BLaER1 (cell line): ENCODE data around the gene FOXO4.

Experiments
- H3K27ac ChIP-seq: shearing (Covaris generic); formaldehyde crosslinking; 2 replicates; pipeline ENCODE4 v1.8.1; 2022
- H3K27me3 ChIP-seq: shearing (Covaris generic); formaldehyde crosslinking; 2 replicates; pipeline ENCODE4 v1.8.1; 2022
- H3K36me3 ChIP-seq: shearing (Covaris generic); formaldehyde crosslinking; 2 replicates; pipeline ENCODE4 v1.8.1; 2022
- H3K4me1 ChIP-seq: shearing (Covaris generic); formaldehyde crosslinking; 2 replicates; pipeline ENCODE4 v1.8.1; 2022
- H3K4me2 ChIP-seq: shearing (Covaris generic); formaldehyde crosslinking; 2 replicates; pipeline ENCODE4 v1.8.1; 2022
- H3K4me3 ChIP-seq: shearing (Covaris generic); formaldehyde crosslinking; 2 replicates; pipeline ENCODE4 v1.8.1; 2022
- H3K9ac ChIP-seq: shearing (Covaris generic); formaldehyde crosslinking; 2 replicates; pipeline ENCODE4 v1.8.1; 2022
- H3K9me3 ChIP-seq: shearing (Covaris generic); formaldehyde crosslinking; 2 replicates; pipeline ENCODE4 v1.8.1; 2022
- H4K20me1 ChIP-seq: shearing (Covaris generic); formaldehyde crosslinking; 2 replicates; pipeline ENCODE4 v1.8.1; 2022
- Cebpa-rat ChIP-seq: shearing (Covaris generic); IDR thresholded peaks from 2 replicates; pipeline ENCODE4 v1.8.1; 2022

Gene FOXO4

DNA sequence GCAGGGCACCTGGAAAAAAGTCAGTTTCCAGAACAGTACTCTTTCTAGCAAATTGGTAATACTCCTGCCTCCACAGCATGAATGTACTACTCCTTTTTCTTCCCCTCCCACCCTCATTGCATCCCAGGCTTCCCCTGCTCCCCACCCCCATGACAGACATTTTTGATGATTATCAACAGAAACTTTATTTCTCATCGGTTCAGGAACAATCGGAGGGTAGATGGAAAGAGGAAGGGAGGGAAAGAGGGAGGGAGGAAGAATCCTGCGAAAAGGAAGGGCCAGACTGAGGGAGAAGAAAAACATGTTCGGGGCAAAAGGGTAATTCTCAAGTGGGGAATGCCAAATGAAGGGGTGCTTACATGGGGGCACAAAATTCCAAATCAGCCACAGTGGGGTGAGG is 11.6 kb downstream of the FOXO4 start:
- no peaks in the 10 kb centered on the region; the same call in 1 of the 2 replicates for H3K36me3 ChIP-seq
- peak overlapping the region; percentile 86 for H3K4me2 ChIP-seq
- H3K27ac ChIP-seq, result peak overlapping the region; percentile 78
- H4K20me1 ChIP-seq, result no peaks in the 10 kb centered on the region
- peaks cover 90% of the 10 kb centered on the region for H3K4me1 ChIP-seq
- TF ChIP-seq Cebpa-rat, result no peak
- H3K27me3 ChIP-seq, result peaks cover 84% of the 10 kb centered on the region
- H3K9me3 ChIP-seq, result no peaks in the 10 kb centered on the region
- H3K9ac ChIP-seq, result peak overlapping the region; percentile 76
- H3K4me3 ChIP-seq, result no peak overlapping the region; the same call in 1 of the 2 replicates

- Histone ChIP-seq H3K4me3 (peak overlapping the region; percentile 67), H4K20me1 (no peaks in the 10 kb centered on the region), H3K27ac (peak overlapping the region; percentile 78), H3K36me3 (no peaks in the 10 kb centered on the region; the same call in 1 of the 2 replicates), H3K4me1 (peaks cover 90% of the 10 kb centered on the region), H3K9ac (peak overlapping the region; percentile 76), H3K4me2 (peak overlapping the region; percentile 86), H3K9me3 (no peaks in the 10 kb centered on the region), H3K27me3 (peaks cover 84% of the 10 kb centered on the region)
- TF ChIP-seq Cebpa-rat, result no peak
These were observed 12.2 kb downstream of the FOXO4 start for GRCh38 chrX:71107762-71108360.

DNA sequence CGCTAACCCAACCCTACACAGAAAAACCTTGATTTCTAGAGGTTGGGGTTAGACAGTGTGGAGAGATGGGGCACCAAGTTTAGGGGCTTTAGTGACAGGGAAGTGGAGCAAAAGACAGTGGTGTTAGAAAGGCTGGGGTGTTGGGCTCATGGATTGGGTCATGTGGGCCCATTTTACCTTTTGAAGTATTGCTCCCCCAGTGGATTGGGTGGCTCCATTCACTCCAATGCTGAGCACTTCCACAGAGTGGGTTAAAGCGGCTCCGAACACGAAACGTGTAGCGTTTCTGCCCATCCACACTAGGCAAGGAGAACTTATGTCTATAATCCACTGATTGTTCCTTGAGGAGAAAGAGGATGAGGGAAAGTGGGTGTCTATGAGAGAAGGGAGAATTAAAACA is 13.4 kb downstream of the FOXO4 start:
- peak overlapping the region; percentile 67 for H3K4me3 ChIP-seq
- no peaks in the 10 kb centered on the region for H4K20me1 ChIP-seq
- H3K4me1 ChIP-seq, result peaks cover 84% of the 10 kb centered on the region
- H3K36me3 ChIP-seq, result no peaks in the 10 kb centered on the region; the same call in 1 of the 2 replicates
- no peaks in the 10 kb centered on the region for H3K9me3 ChIP-seq
- peak overlapping the region; percentile 86 for H3K4me2 ChIP-seq
- peak overlapping the region; percentile 76 for H3K9ac ChIP-seq
- peaks cover 89% of the 10 kb centered on the region for H3K27me3 ChIP-seq
- TF ChIP-seq Cebpa-rat, result no peak
- peak overlapping the region; percentile 78 for H3K27ac ChIP-seq

- H3K4me2 ChIP-seq, result peak within 1 kb of the TSS; percentile 86
- peaks cover 62% of the 10 kb centered on the region for H3K4me1 ChIP-seq
- H3K27me3 ChIP-seq, result peaks cover 85% of the 10 kb centered on the region
- peak within 1 kb of the TSS; percentile 72 for H3K9ac ChIP-seq
- no peak for TF ChIP-seq Cebpa-rat
- peak within 1 kb of the TSS; percentile 67 for H3K4me3 ChIP-seq
- H3K27ac ChIP-seq, result peak within 1 kb of the TSS; percentile 78
- no peaks in the 10 kb centered on the region; the same call in 1 of the 2 replicates for H3K36me3 ChIP-seq
- no peaks in the 10 kb centered on the region for H4K20me1 ChIP-seq
- no peaks in the 10 kb centered on the region for H3K9me3 ChIP-seq
These were observed 15.6 kb downstream of the FOXO4 start, which contains the start of gene IL2RG for GRCh38 chrX:71111141-71111843. IL2RG (minus strand) TSS chrX:71111577; CDS start chrX:71111539, 38 bp downstream.

DNA sequence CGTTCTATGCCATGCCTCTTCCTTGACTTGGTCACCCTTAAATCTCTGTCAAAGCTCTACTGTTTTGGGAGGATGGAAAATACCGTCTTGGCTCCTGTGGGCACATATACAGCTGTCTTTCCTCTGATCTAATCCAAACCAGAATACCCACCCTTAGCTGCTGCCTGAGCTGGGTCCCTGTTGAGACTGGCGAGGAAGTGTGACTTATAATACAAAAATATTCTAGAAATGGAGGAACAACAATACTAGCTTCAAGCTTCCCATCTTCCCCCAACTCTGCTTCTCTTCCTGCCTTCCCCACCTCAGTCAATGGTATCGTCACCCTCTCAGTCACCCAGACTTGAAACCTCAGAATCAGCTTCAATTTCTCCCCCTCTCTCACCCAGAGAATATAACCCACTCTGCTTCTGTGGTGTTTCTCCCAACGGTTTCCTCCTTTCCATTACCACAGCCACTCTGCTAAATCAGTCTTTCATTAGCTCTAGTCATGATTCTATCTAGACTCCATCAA is 16.3 kb downstream of the FOXO4 start:
- Histone ChIP-seq H3K27ac (peak overlapping the region; percentile 78), H3K9ac (peak overlapping the region; percentile 72), H3K4me3 (peak overlapping the region; percentile 67)

GRCh38 chrX:71117358-71117757 is 21.7 kb downstream of the FOXO4 start:
- no peak overlapping the region for H3K9ac ChIP-seq
- H4K20me1 ChIP-seq, result no peaks in the 10 kb centered on the region
- peak overlapping the region; percentile 63; the same call in 1 of the 2 replicates for H3K4me2 ChIP-seq
- peaks cover 21% of the 10 kb centered on the region for H3K36me3 ChIP-seq
- TF ChIP-seq Cebpa-rat, result no peak
- peaks cover 24% of the 10 kb centered on the region for H3K4me1 ChIP-seq
- H3K27me3 ChIP-seq, result peaks cover 45% of the 10 kb centered on the region
- H3K4me3 ChIP-seq, result no peak overlapping the region
- H3K9me3 ChIP-seq, result no peaks in the 10 kb centered on the region
- no peak overlapping the region for H3K27ac ChIP-seq

More for the DNA sequence above, 16.3 kb downstream of the FOXO4 start:
- no peaks in the 10 kb centered on the region for H3K9me3 ChIP-seq
- no peak for TF ChIP-seq Cebpa-rat
- no peaks in the 10 kb centered on the region for H4K20me1 ChIP-seq
- peak overlapping the region; percentile 86 for H3K4me2 ChIP-seq
- H3K36me3 ChIP-seq, result no peaks in the 10 kb centered on the region; the same call in 1 of the 2 replicates
- H3K27me3 ChIP-seq, result peaks cover 81% of the 10 kb centered on the region
- H3K4me1 ChIP-seq, result peaks cover 55% of the 10 kb centered on the region

GRCh38 chrX:71118032-71118984 is 22.7 kb downstream of the FOXO4 start, which contains the start of gene MED12:
MED12 (plus strand) TSS chrX:71118596; CDS start chrX:71118755, 159 bp downstream.
- peaks cover 31% of the 10 kb centered on the region for H3K36me3 ChIP-seq
- peaks cover 45% of the 10 kb centered on the region for H3K27me3 ChIP-seq
- H3K4me1 ChIP-seq, result peaks cover 16% of the 10 kb centered on the region
- H3K27ac ChIP-seq, result peak within 1 kb of the TSS; percentile 82
- no peaks in the 10 kb centered on the region for H4K20me1 ChIP-seq
- no peaks in the 10 kb centered on the region for H3K9me3 ChIP-seq
- TF ChIP-seq Cebpa-rat, result no peak
- peak within 1 kb of the TSS; percentile 71 for H3K4me3 ChIP-seq
- H3K9ac ChIP-seq, result peak within 1 kb of the TSS; percentile 82
- H3K4me2 ChIP-seq, result peak within 1 kb of the TSS; percentile 75

- Histone ChIP-seq H3K9me3 (no peaks in the 10 kb centered on the region), H3K4me1 (peaks cover 16% of the 10 kb centered on the region)
- no peak for TF ChIP-seq Cebpa-rat
These were observed 23.4 kb downstream of the FOXO4 start for GRCh38 chrX:71118985-71119535.

More at GRCh38 chrX:71118985-71119535, 23.4 kb downstream of the FOXO4 start:
- H3K27ac ChIP-seq, result peak overlapping the region; percentile 82
- no peaks in the 10 kb centered on the region for H4K20me1 ChIP-seq
- peak overlapping the region; percentile 71 for H3K4me3 ChIP-seq
- H3K27me3 ChIP-seq, result peaks cover 45% of the 10 kb centered on the region
- H3K9ac ChIP-seq, result peak overlapping the region; percentile 82
- peaks cover 38% of the 10 kb centered on the region for H3K36me3 ChIP-seq
- peak overlapping the region; percentile 75 for H3K4me2 ChIP-seq
